SK-N-SH treated with all-trans-retinoic acid at 6 μM for 48 hours (cell line): Measurements from ENCODE around the gene CHST13.

ENCODE experiments used
- ATAC-seq: fragments of 200-7000 bp; cut with Tn5 transposase; 3 replicates; pipeline ENCODE4 v1.9.1; 2020; ENCODE audit warnings: mild to moderate bottlenecking, moderate library complexity
- BACH2 ChIP-seq: fragments of 250-450 bp; sonication (Bioruptor Pico); IDR thresholded peaks from 2 replicates; pipeline ENCODE4 v1.9.0; 2021; ENCODE audit warnings: mild to moderate bottlenecking, borderline replicate concordance
- CSDC2 ChIP-seq: fragments of 250-450 bp; sonication (Bioruptor Pico); IDR thresholded peaks from 2 replicates; pipeline ENCODE4 v1.5.0; 2020; ENCODE audit warnings: mild to moderate bottlenecking, moderate library complexity
- ESRRG ChIP-seq: fragments of 250-450 bp; sonication (Bioruptor Pico); IDR thresholded peaks from 2 replicates; pipeline ENCODE4 v1.6.1; 2021; ENCODE audit warnings: mild to moderate bottlenecking
- GLIS3 ChIP-seq: fragments of 250-450 bp; sonication (Bioruptor Pico); IDR thresholded peaks from 2 replicates; pipeline ENCODE4 v1.5.0; 2020; ENCODE audit warnings: mild to moderate bottlenecking, moderate library complexity
- ISL1 ChIP-seq: fragments of 250-450 bp; sonication (Bioruptor Pico); IDR thresholded peaks from 2 replicates; pipeline ENCODE4 v2.1.2; 2022; ENCODE audit warnings: mild to moderate bottlenecking, moderate library complexity
- OSR1 ChIP-seq: fragments of 250-450 bp; sonication (Bioruptor Pico); IDR thresholded peaks from 2 replicates; pipeline ENCODE4 v1.8.0; 2022; ENCODE audit warnings: moderate library complexity, mild to moderate bottlenecking, inconsistent platforms
- PPARA ChIP-seq: fragments of 250-450 bp; sonication (Bioruptor Pico); IDR thresholded peaks from 2 replicates; pipeline ENCODE4 v1.5.0; 2020; ENCODE audit warnings: mild to moderate bottlenecking, borderline replicate concordance
- RARB ChIP-seq: fragments of 250-450 bp; sonication (Bioruptor Pico); IDR thresholded peaks from 2 replicates; pipeline ENCODE4 v1.8.0; 2021; ENCODE audit warnings: mild to moderate bottlenecking, moderate library complexity
- SNAI2 ChIP-seq: fragments of 250-450 bp; sonication (Bioruptor Pico); IDR thresholded peaks from 2 replicates; pipeline ENCODE4 v1.5.0; 2020; ENCODE audit warnings: mild to moderate bottlenecking, moderate library complexity
- TOX ChIP-seq: fragments of 250-450 bp; sonication (Bioruptor Pico); IDR thresholded peaks from 2 replicates; pipeline ENCODE4 v1.8.0; 2021; ENCODE audit warnings: mild to moderate bottlenecking, moderate library complexity, borderline replicate concordance
- ZC3H10 ChIP-seq: fragments of 250-450 bp; sonication (Bioruptor Pico); IDR thresholded peaks from 2 replicates; pipeline ENCODE4 v1.5.1; 2021; ENCODE audit warnings: mild to moderate bottlenecking, moderate library complexity
- ZFP3 ChIP-seq: fragments of 250-450 bp; sonication (Bioruptor Pico); IDR thresholded peaks from 2 replicates; pipeline ENCODE4 v1.5.0; 2020; ENCODE audit warnings: mild to moderate bottlenecking, moderate library complexity
- ZFP30 ChIP-seq: fragments of 450-650 bp; formaldehyde crosslinking; IDR thresholded peaks from 2 replicates; pipeline ENCODE4 v1.5.0; 2022; ENCODE audit warnings: mild to moderate bottlenecking, moderate library complexity
- ZNF565 ChIP-seq: fragments of 450-650 bp; formaldehyde crosslinking; conservative IDR thresholded peaks from 2 replicates; pipeline ENCODE4 v1.5.0; 2020; ENCODE audit warnings: low read depth, mild to moderate bottlenecking, moderate library complexity
- ZNF70 ChIP-seq: fragments of 450-650 bp; formaldehyde crosslinking; IDR thresholded peaks from 2 replicates; pipeline ENCODE4 v1.5.0; 2020; ENCODE audit warnings: mild to moderate bottlenecking, moderate library complexity
- ZNF8 ChIP-seq: fragments of 450-650 bp; formaldehyde crosslinking; IDR thresholded peaks from 2 replicates; pipeline ENCODE4 v1.5.0; 2020; ENCODE audit warnings: mild to moderate bottlenecking, moderate library complexity
- TF ChIP-seq, protein P1 (sequence below): fragments of 250-450 bp; sonication (Bioruptor Pico); IDR thresholded peaks from 2 replicates; pipeline ENCODE4 v1.5.1; 2021; ENCODE audit warnings: mild to moderate bottlenecking, moderate library complexity
- TF ChIP-seq, protein P2 (sequence below): fragments of 250-450 bp; sonication (Bioruptor Pico); IDR thresholded peaks from 2 replicates; pipeline ENCODE4 v1.8.0; 2021; ENCODE audit warnings: low read depth, mild to moderate bottlenecking, moderate library complexity, borderline replicate concordance
- TF ChIP-seq, protein P3 (sequence below): fragments of 250-450 bp; sonication (Bioruptor Pico); IDR thresholded peaks from 2 replicates; pipeline ENCODE4 v1.5.1; 2020; ENCODE audit warnings: low read depth, mild to moderate bottlenecking, moderate library complexity
- TF ChIP-seq, protein P4 (sequence below): fragments of 250-450 bp; sonication (Bioruptor Pico); IDR thresholded peaks from 2 replicates; pipeline ENCODE4 v1.5.0; 2020; ENCODE audit warnings: mild to moderate bottlenecking, moderate library complexity
- TF ChIP-seq, protein P5 (sequence below): fragments of 250-450 bp; sonication (Bioruptor Pico); IDR thresholded peaks from 2 replicates; pipeline ENCODE4 v1.8.0; 2020; ENCODE audit warnings: mild to moderate bottlenecking, moderate library complexity, borderline replicate concordance

The CHST13 gene

DNA sequence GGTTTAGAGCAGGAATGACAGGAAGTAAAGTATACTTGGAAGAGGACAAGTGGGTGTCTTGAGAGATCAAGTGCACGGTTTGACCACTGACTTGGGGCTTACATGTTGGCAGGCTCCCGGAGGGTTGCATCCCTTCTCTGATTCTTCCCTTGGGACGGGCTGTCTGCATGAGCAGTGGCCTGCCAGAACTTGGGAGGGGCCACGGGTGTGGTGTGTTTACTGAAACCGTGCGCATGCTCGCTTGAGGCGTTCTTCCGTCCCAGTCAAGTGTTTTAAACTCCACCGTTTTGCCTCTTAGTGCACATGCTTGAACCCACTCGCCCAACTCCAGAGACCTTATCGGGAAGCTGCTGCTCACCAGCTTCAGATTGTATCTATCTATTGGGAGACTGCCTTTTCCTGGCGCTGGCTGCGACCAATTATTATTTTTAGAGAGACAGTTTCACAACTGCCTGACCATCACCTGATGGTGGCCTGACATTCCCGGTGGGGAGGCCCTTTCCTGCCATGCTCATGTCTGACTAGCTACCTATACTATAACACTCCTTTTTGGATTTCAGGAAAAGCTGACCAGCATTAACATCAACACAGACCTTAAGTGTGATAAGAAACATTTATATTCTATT lies 49.6 kb downstream of the CHST13 start:
- no peak for TF ChIP-seq OSR1 (CRISPR knock-in tag)
- no peak for TF ChIP-seq ZFP3
- TF ChIP-seq, protein P1, sequence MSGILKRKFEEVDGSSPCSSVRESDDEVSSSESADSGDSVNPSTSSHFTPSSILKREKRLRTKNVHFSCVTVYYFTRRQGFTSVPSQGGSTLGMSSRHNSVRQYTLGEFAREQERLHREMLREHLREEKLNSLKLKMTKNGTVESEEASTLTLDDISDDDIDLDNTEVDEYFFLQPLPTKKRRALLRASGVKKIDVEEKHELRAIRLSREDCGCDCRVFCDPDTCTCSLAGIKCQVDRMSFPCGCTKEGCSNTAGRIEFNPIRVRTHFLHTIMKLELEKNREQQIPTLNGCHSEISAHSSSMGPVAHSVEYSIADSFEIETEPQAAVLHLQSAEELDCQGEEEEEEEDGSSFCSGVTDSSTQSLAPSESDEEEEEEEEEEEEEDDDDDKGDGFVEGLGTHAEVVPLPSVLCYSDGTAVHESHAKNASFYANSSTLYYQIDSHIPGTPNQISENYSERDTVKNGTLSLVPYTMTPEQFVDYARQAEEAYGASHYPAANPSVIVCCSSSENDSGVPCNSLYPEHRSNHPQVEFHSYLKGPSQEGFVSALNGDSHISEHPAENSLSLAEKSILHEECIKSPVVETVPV (CRISPR knock-in tag) = no peak
- TF ChIP-seq ZFP30 (CRISPR knock-in tag) = no peak
- no peak for TF ChIP-seq BACH2 (CRISPR knock-in tag)
- TF ChIP-seq ESRRG (CRISPR knock-in tag) = no peak
- TF ChIP-seq, protein P2, sequence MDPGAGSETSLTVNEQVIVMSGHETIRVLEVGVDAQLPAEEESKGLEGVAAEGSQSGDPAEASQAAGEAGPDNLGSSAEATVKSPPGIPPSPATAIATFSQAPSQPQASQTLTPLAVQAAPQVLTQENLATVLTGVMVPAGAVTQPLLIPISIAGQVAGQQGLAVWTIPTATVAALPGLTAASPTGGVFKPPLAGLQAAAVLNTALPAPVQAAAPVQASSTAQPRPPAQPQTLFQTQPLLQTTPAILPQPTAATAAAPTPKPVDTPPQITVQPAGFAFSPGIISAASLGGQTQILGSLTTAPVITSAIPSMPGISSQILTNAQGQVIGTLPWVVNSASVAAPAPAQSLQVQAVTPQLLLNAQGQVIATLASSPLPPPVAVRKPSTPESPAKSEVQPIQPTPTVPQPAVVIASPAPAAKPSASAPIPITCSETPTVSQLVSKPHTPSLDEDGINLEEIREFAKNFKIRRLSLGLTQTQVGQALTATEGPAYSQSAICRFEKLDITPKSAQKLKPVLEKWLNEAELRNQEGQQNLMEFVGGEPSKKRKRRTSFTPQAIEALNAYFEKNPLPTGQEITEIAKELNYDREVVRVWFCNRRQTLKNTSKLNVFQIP (CRISPR knock-in tag) = no peak
- no peak for TF ChIP-seq PPARA
- TF ChIP-seq SNAI2 (CRISPR knock-in tag) = no peak

DNA sequence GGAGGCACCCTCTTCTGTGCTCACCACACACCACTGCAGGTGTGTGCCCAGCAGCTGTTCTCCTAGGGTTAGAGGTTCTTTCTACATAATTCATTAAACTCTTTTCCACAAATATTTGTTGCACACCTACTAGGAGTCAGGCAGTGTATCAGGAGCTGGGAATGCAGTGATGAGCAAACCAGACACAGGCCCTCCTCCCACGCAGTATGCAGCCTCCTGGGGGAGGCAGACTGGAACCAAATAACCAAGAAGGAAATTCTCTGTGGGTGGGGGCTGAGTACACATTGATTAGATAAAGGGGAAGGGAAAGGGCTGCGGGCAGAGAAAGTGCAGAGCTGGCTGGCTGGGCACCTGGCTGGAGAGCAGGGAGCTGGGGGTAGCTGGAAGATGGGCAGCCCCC lies 53.3 kb downstream of the CHST13 start:
- ATAC-seq = no peak

More for the DNA sequence above, 49.6 kb downstream of the CHST13 start:
- ATAC-seq = no peak

DNA sequence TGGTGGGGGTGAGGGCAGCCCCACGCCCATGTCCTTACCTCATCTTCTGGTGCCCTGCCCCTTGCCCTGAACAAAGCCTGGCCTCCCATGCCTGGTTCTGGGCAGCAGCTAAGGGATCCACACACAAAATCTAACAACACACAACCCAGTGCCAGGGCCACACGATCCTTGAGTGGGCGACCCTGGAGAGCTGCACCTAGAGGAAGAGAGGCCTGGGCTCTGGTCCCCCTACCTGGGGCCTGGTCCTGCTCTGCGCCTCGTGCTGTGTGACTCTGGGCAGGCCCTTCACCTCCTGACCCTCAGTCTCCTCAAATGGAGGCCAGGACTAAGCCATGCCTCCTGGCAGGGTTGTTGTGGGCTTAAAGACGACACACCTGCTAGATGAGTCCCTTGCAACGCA lies 54.7 kb downstream of the CHST13 start:
- TF ChIP-seq, protein P1 (CRISPR knock-in tag) = no peak
- no peak for TF ChIP-seq GLIS3 (CRISPR knock-in tag)
- TF ChIP-seq, protein P3, sequence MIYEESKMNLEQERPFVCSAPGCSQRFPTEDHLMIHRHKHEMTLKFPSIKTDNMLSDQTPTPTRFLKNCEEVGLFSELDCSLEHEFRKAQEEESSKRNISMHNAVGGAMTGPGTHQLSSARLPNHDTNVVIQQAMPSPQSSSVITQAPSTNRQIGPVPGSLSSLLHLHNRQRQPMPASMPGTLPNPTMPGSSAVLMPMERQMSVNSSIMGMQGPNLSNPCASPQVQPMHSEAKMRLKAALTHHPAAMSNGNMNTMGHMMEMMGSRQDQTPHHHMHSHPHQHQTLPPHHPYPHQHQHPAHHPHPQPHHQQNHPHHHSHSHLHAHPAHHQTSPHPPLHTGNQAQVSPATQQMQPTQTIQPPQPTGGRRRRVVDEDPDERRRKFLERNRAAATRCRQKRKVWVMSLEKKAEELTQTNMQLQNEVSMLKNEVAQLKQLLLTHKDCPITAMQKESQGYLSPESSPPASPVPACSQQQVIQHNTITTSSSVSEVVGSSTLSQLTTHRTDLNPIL (CRISPR knock-in tag) = no peak
- no peak for TF ChIP-seq ZC3H10 (CRISPR knock-in tag)
- no peak for TF ChIP-seq ZFP30 (CRISPR knock-in tag)
- TF ChIP-seq ZNF8 (CRISPR knock-in tag) = no peak
- TF ChIP-seq ESRRG (CRISPR knock-in tag) = no peak
- no peak for TF ChIP-seq SNAI2 (CRISPR knock-in tag)
- TF ChIP-seq CSDC2 (CRISPR knock-in tag) = no peak
- TF ChIP-seq PPARA = no peak
- TF ChIP-seq BACH2 (CRISPR knock-in tag) = no peak
- no peak for TF ChIP-seq ISL1 (CRISPR knock-in tag)
- TF ChIP-seq, protein P4, sequence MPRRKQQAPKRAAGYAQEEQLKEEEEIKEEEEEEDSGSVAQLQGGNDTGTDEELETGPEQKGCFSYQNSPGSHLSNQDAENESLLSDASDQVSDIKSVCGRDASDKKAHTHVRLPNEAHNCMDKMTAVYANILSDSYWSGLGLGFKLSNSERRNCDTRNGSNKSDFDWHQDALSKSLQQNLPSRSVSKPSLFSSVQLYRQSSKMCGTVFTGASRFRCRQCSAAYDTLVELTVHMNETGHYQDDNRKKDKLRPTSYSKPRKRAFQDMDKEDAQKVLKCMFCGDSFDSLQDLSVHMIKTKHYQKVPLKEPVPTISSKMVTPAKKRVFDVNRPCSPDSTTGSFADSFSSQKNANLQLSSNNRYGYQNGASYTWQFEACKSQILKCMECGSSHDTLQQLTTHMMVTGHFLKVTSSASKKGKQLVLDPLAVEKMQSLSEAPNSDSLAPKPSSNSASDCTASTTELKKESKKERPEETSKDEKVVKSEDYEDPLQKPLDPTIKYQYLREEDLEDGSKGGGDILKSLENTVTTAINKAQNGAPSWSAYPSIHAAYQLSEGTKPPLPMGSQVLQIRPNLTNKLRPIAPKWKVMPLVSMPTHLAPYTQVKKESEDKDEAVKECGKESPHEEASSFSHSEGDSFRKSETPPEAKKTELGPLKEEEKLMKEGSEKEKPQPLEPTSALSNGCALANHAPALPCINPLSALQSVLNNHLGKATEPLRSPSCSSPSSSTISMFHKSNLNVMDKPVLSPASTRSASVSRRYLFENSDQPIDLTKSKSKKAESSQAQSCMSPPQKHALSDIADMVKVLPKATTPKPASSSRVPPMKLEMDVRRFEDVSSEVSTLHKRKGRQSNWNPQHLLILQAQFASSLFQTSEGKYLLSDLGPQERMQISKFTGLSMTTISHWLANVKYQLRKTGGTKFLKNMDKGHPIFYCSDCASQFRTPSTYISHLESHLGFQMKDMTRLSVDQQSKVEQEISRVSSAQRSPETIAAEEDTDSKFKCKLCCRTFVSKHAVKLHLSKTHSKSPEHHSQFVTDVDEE (CRISPR knock-in tag) = no peak
- TF ChIP-seq ZNF70 (CRISPR knock-in tag) = no peak
- no peak for TF ChIP-seq TOX (CRISPR knock-in tag)
- TF ChIP-seq RARB = no peak
- TF ChIP-seq, protein P2 (CRISPR knock-in tag) = no peak
- no peak for TF ChIP-seq ZFP3
- TF ChIP-seq, protein P5, sequence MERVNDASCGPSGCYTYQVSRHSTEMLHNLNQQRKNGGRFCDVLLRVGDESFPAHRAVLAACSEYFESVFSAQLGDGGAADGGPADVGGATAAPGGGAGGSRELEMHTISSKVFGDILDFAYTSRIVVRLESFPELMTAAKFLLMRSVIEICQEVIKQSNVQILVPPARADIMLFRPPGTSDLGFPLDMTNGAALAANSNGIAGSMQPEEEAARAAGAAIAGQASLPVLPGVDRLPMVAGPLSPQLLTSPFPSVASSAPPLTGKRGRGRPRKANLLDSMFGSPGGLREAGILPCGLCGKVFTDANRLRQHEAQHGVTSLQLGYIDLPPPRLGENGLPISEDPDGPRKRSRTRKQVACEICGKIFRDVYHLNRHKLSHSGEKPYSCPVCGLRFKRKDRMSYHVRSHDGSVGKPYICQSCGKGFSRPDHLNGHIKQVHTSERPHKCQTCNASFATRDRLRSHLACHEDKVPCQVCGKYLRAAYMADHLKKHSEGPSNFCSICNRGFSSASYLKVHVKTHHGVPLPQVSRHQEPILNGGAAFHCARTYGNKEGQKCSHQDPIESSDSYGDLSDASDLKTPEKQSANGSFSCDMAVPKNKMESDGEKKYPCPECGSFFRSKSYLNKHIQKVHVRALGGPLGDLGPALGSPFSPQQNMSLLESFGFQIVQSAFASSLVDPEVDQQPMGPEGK (CRISPR knock-in tag) = no peak
- no peak for TF ChIP-seq ZNF565 (CRISPR knock-in tag)
- no peak for ATAC-seq

More for the DNA sequence above, 53.3 kb downstream of the CHST13 start:
- TF ChIP-seq ZC3H10 (CRISPR knock-in tag) (no peak), ZNF70 (CRISPR knock-in tag) (no peak)
